ENCODE measurements around the gene CXCR6. TPM values are rescaled to one million over a fixed set of nuclear protein-coding genes. Genes with fewer than 3 reads are reported as not detected.

Gene CXCR6
- total and polyA plus RNA-seq, 8 donors, result 0.61 to 4.1 (median 1.2) TPM

DNA sequence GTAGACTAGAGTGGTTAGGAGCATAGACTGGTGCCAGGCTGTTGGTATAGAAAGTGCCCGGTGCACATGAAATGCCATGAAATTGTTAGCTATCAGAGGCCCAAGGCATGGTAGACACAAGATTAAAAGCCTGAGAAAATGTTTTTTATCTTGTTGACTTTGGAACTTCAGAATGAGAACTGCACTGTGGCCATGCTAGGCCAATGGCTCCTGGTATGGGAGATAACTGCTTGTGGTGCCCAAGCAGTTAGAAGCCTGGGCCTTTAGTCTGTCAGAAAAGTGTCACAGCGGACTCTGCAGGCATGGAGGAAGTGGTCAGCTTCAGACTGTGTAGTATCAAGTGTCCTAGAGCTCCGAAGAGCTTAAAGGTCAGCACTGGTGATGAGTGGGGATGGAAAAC lies 40.5 kb downstream of the CXCR6 start:
- DNase-seq (no peak), ATAC-seq (no peak)
- intact Hi-C loops (cut with DNase I), result no loop called here
- Histone ChIP-seq H3K27me3 (no peaks in the 10 kb centered on the region), H3K4me1 (peaks cover 32 to 63% of the 10 kb centered on the region in 2 donors), H3K9me3 (no peaks in the 10 kb centered on the region), H3K27ac (no peak overlapping the region), H3K4me3 (no peak overlapping the region), H3K36me3 (peaks cover 0 to 63% of the 10 kb centered on the region in 2 donors)
- TF ChIP-seq, protein P1, sequence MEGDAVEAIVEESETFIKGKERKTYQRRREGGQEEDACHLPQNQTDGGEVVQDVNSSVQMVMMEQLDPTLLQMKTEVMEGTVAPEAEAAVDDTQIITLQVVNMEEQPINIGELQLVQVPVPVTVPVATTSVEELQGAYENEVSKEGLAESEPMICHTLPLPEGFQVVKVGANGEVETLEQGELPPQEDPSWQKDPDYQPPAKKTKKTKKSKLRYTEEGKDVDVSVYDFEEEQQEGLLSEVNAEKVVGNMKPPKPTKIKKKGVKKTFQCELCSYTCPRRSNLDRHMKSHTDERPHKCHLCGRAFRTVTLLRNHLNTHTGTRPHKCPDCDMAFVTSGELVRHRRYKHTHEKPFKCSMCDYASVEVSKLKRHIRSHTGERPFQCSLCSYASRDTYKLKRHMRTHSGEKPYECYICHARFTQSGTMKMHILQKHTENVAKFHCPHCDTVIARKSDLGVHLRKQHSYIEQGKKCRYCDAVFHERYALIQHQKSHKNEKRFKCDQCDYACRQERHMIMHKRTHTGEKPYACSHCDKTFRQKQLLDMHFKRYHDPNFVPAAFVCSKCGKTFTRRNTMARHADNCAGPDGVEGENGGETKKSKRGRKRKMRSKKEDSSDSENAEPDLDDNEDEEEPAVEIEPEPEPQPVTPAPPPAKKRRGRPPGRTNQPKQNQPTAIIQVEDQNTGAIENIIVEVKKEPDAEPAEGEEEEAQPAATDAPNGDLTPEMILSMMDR (IDR thresholded peaks at IDR 0.05), result no peak

DNA sequence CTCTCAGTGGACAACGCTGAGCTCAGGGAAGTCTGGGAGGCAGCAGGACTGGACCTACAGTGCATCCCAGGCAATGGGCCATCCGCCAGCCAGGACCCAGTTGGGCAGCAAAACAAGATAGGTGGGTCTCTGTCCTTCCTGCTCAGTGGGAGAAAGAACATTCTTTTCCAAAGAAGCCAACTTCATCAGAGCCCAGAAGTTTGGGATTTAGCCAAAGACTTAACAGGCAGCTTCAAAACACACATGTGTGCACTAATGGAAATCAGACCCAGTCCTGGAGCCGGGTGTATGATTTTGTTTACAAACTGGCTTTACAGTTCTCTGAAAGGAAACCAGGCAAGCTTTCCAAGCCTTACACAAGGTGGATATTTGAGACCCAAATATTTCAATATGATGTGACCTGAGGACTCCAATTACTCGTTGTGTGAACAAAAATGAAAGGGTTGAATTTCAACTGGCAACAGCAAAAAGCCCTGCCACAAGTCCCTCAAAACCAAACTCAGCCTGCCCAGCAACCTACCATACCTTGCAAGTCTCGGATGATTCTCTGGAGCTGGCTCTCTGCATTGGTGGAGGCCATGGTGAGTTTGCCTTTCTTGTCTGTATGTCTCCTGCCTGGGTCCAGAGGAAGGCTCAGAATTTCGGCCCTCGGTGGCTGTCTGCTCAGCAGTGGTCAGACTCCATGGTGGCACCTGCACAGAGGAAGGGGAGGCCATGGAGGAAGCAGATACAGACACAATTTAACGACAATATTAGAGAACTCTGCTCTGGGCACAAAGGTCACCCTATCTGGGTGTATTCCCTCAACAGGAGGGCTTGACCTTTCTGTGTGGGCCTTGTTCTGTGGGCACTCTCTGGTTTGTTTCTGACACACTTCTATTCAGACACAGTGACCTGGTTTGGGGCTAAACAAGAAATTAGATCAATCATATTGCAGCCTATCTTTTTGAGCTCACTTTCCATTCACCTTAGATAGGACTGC lies 41.4 kb downstream of the CXCR6 start:
- peaks cover 0 to 58% of the 10 kb centered on the region in 2 donors for H3K36me3 ChIP-seq
- intact Hi-C loops (cut with DNase I), result no loop called here

DNA sequence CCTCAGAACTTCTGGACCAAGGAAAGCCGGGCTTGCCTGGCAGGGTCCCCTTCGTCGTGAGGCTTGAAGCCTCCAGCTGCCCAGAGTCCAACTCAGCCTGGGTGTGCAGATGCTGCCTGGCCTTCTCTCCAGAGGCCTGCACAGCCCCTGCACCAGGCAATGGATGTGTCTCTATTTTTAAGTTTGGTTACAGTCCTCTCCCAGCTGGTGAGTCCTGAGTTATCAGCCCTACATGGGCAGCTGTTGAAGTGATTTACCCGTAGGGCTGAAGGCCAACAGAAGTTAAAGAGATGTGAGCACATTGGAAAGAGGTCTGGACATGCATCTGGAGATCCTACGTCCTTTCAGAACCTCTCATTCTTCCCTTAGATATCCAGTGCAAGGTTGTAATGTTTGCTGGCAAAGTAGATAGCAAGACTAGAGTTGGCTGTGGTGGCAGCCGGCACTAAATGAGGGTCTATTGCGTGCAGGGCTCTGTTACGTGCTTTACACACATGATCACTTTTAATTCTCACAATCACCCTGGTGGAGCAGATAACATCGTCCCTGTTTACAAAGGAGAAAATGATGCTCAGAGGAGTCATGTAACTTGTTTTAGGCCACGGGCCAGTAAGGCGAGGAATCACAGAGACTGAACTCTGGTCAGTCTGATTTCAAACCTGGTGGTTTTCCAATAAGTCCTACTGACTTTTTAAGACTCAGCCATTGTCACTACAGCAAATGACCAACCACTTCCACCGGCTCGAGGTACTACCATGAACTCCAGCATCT lies 42.5 kb downstream of the CXCR6 start:
- no peak for ATAC-seq
- Histone ChIP-seq H3K27me3 (no peaks in the 10 kb centered on the region), H3K9me3 (no peaks in the 10 kb centered on the region), H3K4me1 (peaks cover 38 to 64% of the 10 kb centered on the region in 2 donors), H3K4me3 (no peak overlapping the region), H3K27ac (peak overlapping the region; percentile 74 to 81), H3K36me3 (peaks cover 0 to 47% of the 10 kb centered on the region in 2 donors)
- peak in 1 of 4 donors; percentile 39 for DNase-seq
- TF ChIP-seq, protein P1 (IDR thresholded peaks at IDR 0.05), result no peak
- intact Hi-C loops (cut with DNase I), result no loop called here

More for the DNA sequence above, 41.4 kb downstream of the CXCR6 start:
- H3K27ac ChIP-seq, result peak overlapping the region in 1 of 2 donors; percentile 74
- no peak overlapping the region for H3K4me3 ChIP-seq
- TF ChIP-seq, protein P1 (IDR thresholded peaks at IDR 0.05), result no peak
- ATAC-seq (no peak), DNase-seq (no peak)
- no peaks in the 10 kb centered on the region for H3K9me3 ChIP-seq
- peaks cover 35 to 65% of the 10 kb centered on the region in 2 donors for H3K4me1 ChIP-seq
- H3K27me3 ChIP-seq, result no peaks in the 10 kb centered on the region

DNA sequence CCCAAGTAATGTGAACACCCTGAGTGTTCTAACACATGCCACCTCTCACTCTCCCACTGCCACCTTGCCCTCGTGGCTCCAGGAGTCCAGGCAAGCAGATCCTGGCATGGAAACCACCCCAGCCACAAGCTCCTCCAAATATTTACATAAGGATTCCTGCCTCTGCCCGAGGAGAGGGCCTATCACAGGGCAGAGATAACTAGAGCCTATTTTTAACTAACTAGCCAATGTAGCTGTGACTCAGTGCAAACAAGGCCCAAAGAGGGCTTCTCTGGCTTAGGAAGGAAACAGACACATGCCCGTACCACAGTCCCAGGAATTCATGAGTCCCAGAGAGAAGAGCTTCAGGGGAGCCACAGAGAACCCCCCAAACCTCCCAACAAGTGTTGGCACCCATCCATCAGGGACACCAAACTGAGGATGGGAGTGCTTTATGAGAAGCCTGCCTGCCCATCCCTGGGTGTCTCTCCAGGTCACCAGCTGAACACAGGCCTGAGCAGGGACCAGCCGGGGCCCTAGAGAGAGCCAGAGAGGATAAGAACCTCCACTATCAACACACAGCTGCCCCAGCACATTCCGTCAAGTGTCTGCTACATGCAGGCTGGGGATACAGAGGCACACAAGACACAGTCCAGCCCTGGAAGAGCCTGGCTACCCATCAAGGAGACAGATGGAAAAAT lies 43.2 kb downstream of the CXCR6 start:
- no peaks in the 10 kb centered on the region for H3K27me3 ChIP-seq
- no peak overlapping the region for H3K4me3 ChIP-seq
- peak; percentile 88 for ATAC-seq
- peaks cover 38 to 65% of the 10 kb centered on the region in 2 donors for H3K4me1 ChIP-seq
- peak overlapping the region; percentile 74 to 81 for H3K27ac ChIP-seq
- TF ChIP-seq, protein P1 (IDR thresholded peaks at IDR 0.05), result no peak
- DNase-seq, result peak in 1 of 4 donors; percentile 71
- no peaks in the 10 kb centered on the region for H3K9me3 ChIP-seq
- peaks cover 0 to 40% of the 10 kb centered on the region in 2 donors for H3K36me3 ChIP-seq
- intact Hi-C loops (cut with DNase I), result no loop called here
